Endothelial cell of hepatic sinusoid (primary cell): ENCODE measurements around the gene HSD17B12.

ENCODE experiments used
- in situ Hi-C: cut with HindIII; loops from 2 replicates; pipeline ENCODE4 v1.10.0; 2017; ENCODE audit warnings: low sequenced_read_pairs

The HSD17B12 gene

DNA sequence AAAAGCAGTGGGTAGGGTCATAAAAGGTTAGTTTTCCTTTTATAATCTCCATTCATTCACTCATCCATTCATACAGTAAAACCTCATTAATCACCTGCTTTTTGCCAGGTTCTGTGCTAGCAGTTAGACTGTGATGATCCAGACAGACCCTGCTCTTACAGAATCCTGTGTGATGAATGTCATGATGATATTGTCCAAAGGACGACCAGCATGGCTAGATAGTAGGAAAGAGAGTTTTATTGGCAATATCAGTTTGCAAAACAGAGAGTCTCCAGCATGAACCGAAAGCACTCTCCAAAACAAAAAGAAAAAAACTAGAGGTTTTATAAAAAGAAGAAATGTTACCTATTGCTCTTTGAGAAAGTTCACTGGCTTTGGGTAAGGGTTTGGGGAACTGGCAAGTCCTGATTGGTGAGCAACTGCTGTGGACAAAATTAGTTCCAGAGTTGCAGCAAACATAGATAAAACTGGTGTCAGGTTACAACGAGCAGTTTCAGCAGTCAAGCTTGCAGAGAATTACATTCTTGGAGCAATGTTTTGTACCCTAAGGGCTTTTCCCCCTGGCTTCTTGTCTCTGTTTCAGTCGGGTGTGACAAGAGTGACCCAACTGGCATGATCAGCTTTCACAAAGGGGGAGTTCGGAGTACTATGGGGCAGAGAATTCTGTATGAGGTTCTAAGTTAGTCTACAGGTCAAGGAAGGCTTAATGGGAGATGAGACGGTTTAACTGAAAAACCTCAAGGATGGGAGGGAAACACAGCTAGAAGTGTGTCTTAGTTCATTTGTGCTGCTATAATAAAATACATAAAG is 58.3 kb downstream of the HSD17B12 start:
- in situ Hi-C loops = no loop called here

DNA sequence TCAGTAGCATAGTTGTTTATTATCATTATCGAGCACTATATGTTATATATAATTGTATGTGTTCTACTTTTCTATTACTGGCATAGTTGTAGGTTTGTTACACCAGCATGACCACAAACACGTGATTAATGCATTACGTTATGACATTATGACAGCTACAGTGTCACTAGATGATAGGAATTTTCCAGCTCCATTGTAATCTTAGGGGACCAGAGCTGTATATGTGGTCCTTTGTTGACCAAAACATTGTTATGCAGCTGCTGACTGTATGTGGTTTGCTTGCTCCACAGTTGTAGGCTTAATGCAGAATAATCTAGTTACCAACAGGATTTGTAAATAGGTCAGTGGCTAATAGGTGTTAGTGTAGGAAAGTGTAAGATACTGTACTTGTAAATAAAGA is 66.1 kb downstream of the HSD17B12 start:
- in situ Hi-C loops = no loop called here

DNA sequence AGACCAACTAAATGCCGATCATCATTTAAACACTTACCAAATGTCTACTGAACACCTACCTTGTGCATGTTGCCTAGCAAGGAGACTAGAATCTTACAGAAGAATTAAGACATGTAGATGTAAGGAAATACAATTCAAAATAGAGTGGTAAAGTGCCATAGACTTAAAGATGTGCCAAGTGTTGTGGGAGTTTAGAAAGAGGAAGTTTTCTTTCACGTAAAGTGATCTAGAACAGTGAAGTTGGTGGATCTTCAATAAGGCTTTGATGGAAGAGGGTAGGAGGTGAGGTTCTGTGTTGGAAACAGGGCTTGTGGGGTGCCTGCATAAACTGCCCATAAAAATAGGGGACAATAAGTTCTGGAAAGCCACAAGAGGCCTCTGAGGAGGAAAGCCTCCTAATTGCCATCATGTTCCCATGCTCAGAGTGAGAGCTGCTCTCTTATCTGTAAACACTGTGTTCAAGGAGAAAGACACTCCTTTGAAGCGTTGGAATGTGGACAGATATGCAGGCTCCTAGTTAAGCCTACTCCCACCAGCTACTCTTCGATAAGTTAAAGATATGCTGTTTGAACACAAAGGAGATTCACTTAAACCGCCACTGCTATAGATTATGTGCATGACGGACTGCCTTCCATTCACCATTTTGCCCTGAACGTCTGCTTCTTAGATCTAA is 66.7 kb downstream of the HSD17B12 start:
- in situ Hi-C loops = no loop called here

DNA sequence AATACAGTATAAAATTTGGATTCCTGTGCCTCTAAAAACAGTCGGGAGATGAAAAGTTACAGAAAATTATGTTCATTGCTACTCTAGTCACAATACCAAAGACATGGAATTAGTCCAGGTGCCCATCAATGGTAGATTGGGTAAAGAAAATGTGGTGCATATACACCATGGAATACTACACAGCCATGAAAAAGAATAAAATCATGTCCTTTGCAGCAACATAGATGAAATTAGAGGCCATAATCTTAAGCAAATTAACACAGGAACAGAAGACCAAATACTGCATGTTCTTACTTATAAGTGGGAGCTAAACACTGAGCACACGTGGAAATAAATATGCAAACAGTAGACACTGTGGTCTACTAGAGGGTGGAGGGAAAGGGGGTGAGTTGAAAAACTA is 67.6 kb downstream of the HSD17B12 start:
- in situ Hi-C loops = no loop called here

DNA sequence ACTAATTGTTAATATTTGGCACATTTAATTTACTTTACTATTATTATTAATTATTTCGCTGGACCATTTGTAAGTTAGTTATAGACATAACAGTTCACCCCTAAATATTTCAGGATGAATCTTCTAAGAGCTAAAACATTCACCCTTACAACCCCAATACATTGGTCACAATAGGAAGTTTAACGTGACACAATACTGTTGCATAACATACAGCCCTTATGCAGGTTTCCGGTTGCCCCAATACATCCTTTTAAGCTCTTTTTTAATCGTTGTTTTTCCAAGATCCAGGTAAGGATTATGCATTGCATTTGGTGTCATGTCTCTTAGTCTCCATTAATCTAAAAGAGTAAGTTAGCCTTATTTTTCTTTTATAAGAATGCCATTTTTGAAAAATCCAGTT is 71.2 kb downstream of the HSD17B12 start:
- in situ Hi-C loops = no loop called here

DNA sequence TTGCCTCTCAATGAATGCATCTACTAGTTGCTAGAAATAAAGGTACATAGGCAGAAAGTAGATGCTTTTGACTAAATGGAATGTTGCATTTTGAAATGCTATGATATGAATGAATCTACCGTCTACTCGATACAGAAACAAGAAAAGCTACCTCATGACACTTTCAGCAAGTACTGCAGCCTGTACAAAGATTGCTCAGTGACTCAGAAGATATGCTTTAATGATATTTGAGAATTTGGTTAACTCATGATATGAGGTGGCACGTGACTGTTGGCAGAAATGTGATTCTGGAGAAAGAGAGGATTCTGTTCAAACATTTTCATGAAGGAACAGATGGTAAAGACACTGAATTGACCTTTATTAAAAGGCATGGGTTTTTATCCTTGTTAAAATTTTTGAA is 76.0 kb downstream of the HSD17B12 start:
- in situ Hi-C loops = no loop called here

DNA sequence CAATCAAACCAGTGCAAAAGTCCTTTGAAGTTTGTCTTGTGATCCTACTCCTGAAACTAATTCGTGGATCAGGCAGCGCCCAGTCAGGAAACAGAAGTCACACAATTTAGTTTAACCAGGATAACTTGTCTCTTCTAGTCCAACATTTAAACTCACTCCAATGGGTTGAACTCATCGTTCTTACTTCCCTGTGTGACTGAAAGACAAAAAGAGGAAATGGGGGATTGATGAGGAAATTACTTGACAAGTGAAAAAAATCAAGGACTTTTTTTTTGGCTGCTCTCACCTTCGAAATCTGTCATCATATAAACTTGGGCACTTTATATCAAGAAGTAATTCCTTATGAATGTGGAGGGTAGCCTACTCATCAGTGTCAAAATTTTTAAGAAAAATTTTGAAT is 78.4 kb downstream of the HSD17B12 start:
- in situ Hi-C loops = no loop called here

DNA sequence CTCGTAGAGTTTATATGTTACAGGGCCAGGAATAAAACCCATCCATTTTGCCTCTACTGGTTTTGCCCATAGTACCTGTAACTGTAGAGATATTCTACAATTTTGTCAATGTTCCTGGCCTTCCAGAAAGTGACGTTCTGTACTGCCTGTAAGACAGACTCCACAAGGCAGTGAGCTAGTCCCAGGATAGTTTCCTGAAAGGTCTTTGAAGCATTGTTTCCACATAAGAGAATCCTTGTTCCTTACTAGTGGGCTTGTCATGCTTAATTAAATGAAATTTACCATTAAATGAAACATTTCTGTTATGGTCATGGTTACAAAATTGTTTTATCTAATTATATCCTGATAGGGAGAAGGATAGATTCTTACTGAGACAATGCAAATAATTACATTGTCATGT is 80.4 kb downstream of the HSD17B12 start:
- in situ Hi-C loops = loop anchor here (10.0 kb wide), 1 partner anchor 266 kb away; no protein-coding TSS in a partner anchor

DNA sequence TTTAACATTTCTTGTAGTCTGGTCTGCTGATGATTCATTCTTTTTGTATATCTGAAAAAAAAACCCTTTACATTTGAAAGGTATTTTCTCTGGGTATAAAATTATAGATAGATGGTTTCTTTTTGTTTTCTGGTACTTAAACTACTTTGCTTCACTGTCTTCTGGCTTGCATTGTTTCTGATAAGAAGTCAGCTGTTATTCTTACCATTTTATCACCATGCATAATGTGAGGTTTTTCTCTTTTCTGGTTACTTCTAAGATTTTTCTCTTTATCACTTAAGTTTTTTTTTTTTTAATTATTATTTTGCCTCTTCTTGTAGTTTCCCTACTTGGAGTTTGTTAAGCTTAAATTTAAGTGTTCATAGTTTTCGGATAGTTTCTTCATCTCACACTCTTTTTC is 84.7 kb downstream of the HSD17B12 start:
- in situ Hi-C loops = loop anchor here (5.0 to 10.0 kb wide), 2 partner anchors 63 to 270 kb away; no protein-coding TSS in a partner anchor

DNA sequence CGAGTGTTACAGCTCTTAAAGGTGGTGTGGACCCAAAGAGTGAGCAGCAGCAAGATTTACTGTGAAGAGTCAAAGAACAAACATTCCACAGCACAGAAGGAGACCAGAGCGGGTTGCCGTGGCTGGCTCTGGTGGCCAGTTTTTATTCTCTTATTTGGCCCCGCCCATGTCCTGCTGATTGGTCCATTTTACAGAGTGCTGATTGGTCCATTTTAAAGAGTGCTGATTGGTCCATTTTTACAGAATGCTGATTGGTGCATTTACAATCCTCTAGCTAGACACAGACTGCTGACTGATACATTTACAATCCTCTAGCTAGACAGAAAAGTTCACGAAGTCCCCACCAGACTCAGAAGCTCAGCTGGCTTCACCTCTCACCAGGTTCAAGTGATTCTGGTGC is 88.1 kb downstream of the HSD17B12 start:
- in situ Hi-C loops = loop anchor here (5.0 to 10.0 kb wide), 2 partner anchors 66 to 274 kb away; no protein-coding TSS in a partner anchor

DNA sequence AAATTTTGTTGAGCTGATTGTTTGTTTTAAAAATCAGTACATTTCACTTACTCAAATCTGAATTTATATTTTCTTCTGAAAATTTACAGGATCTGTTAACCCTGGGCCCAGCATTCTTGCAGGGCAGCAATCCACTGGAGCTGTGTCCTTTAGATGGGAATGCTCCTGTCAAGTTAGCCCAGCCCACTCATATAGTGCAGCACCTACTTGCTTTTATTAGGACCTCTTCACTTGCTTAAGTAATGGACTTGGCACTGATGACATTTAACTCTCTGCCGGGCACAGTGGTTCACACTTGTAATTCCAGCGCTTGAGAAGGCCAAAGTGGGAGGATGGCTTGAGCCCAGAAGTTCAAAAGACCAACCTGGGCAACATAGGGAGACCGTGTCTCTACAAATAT is 89.6 kb downstream of the HSD17B12 start:
- in situ Hi-C loops = no loop called here

DNA sequence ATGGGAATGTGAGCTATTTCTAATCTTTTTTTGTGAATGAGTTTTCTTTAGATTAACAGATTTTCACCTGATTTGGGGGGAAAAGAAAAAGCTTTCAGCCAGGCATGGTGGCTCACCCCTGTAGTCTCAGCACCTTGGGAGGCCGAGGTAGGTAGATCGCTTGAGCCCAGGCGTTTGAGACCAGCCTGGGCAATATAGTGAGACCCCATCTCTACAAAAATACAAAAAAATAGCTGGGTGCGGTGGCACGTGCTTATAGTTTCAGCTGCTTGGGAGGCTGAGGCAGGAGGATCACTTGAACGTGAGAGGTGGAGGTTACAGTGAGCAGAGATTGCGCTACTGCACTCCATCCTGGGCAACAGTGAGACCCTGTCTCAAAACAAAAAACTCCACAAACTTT is 92.2 kb downstream of the HSD17B12 start:
- in situ Hi-C loops = no loop called here

DNA sequence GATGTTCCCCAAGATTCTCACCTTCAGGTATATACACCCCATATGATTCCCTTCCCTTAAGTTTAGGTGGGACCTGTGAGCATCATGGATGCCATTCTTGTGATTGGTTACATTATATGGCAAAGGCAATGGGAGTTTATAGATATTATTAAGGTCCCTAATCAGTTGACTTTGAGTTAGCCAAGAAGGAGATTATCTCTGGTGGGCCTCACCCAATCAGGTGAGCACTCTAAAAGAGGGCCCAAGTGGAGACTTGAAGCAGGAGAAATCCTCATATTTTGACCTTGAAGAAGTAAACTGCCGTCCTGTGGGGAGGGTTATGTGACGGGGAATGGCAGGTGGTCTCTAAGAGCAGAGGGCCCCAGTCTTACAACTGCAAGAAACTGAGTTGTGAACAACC is 94.2 kb downstream of the HSD17B12 start:
- in situ Hi-C loops = no loop called here

DNA sequence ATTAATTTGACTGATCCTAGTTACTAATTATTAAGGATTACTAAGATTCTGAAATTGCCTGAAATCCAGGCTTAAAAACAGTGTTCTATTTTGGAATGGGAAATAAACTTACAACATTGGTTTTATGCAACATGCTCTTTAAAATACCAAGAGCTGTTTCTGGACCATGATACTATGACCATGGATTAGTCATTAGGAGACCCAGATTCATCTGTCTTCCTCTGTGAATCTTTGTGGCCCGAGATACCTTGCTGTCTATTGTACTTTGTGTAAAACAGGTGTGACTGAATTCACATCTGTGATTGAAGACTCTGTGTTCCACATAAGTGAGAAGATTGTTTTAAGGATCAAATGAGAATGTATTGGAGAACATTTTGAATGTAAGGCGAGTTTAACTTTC is 98.8 kb downstream of the HSD17B12 start:
- in situ Hi-C loops = no loop called here

DNA sequence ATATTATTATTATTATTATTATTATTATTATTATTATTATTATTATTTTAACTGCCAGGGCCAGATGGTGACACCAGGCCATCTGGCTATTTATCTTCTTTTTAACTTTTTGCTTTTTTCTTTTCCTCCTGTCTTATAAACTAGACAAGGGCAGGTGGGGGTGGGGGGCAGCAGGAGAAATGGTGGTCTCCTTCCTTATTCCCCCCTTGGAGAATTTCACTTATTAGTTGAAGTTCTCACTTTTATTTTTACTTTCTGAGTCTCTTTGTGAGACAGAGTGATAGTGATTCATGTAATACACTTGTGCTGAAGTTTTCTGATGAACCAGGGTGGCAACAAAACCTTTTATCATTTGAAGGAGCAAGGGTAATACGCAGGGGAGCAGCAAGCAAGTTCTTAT is 103.8 kb downstream of the HSD17B12 start:
- in situ Hi-C loops = no loop called here

DNA sequence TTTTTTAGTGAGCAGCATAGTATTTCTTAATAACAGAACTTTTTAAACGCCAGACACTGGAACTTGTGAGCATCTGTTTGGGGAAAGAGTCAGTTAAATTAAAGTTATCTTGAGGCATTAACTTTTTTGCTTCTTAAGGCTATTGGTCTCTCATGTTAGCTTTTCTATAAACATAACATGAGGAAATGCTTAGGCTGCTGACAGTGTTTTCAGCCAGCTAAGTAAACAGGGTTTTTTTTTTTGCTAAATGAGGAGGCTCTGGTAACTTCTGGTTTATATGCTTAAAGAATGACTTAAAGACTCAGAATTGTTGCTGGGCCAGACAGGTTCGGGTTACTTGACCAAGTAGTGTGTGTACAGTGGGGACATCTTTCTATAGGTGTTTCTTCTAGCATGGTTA is 104.3 kb downstream of the HSD17B12 start:
- in situ Hi-C loops = loop anchor here (5.0 kb wide), 1 partner anchor 42 kb away; no protein-coding TSS in a partner anchor

DNA sequence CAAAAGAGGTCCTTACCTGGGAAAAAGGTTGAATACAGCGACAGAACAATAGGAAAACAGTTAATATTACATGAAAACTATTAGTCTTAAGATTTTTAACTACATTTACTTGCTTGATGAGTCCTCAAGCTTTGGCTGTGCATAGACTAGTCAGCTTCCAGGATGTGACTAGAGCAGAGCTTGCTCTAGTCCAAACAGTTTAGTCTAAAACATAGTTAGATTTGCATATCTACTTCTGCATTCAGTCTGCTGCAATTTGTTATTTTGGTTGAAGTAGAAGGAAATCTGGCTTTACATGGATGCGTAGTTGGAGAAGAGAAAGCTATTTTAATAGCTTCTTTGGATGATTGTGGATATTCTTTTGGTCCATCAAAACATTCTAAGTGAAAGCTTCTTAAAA is 104.8 kb downstream of the HSD17B12 start:
- in situ Hi-C loops = loop anchor here (5.0 kb wide), 1 partner anchor 42 kb away; no protein-coding TSS in a partner anchor

DNA sequence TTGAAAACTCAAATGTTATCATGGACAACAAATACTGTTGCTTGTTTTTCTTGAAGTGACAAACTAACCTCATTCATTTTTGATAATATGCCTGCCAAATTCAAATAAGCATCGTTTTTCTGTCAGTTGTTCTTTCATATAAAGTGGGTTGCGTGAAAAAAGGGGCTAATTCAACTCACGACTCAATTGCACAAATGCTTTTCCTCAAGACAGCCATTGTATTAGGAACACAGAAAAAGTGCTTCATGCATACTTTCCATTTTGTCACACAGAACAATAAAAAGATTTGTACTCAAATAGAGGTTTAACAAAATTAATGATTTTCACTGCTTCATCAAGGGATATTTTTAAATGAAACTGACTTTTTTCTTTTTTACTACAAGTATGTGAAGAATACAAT is 105.5 kb downstream of the HSD17B12 start:
- in situ Hi-C loops = loop anchor here (5.0 kb wide), 1 partner anchor 41 kb away; no protein-coding TSS in a partner anchor

DNA sequence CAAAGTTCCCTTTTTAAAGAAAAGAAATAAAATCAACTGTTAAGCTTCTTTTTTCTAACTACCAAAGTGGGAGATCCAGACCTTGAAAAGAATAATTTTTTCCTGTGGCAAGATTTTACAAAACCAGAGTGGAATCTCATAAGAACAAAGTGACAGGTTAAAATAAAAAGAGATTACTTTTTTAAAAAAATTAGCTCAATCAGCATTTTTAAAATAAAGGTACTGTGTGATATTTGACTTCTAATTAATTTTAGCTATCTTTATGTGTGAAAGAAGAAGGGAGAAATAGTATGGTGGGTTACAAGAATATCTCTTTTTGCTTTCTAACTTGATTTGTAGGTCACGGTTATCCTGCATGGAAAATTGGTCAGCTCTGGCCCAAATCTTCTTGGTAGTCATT is 107.3 kb downstream of the HSD17B12 start:
- in situ Hi-C loops = loop anchor here (5.0 kb wide), 1 partner anchor 39 kb away; no protein-coding TSS in a partner anchor

DNA sequence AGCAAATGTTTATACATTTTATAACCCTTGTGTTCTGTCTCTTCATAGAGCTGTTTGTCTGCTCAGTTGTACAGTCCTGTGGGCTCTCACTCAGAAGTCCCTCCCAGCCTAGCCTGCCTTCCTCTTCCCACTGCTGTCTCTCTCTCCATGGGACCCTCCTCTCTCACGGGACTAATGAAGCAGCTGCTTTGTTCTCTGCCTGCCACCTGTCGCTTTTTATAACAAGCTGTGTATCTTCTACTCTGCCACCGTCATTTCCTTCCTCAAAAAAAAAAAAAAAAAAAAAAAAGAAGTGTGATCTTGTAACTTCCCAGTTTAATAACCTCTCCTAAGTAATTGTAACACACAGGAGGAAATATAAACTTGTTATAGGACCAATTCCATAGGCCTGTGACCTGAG is 107.9 kb downstream of the HSD17B12 start:
- in situ Hi-C loops = loop anchor here (5.0 kb wide), 1 partner anchor 39 kb away; no protein-coding TSS in a partner anchor

DNA sequence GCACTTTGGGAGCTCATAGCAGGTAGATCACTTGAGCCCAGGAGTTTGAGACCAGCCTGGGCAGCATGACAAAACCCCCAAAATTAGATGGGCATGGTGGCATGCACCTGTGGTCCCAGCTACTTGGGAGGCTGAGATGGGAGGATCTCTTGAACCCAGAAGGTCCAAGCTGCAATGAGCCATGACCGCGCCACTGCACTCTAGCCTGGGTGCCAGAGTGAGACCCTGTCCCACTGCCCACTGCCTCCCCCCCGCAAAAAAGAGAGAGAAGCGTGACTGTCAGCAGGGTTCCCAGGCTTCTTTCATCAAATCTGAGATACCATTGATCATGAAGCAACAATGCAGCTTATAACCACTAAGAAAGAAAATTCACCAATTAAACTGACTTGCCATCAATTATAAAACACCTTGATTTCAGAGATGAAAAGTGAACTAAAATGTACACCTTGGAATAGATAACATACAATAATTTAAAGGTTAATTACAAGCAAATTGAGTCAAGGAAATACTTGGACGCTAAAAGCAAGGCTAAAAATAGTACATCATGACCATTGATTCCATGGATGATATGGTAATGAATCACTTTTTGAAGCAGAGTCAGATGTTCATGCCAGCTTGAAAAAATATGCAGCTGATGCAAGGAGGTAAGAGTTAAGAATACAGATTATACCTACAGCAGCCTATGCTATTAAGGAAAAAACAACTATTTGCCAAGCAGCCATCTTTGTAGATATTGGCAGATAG is 109.3 kb downstream of the HSD17B12 start:
- in situ Hi-C loops = loop anchor here (5.0 kb wide), 1 partner anchor 37 kb away; no protein-coding TSS in a partner anchor
